SH-SY5Y (cell line): ENCODE results near the gene ALPP.

Source experiments
- GATA2 ChIP-seq: IDR thresholded peaks from 2 replicates; pipeline ENCODE4 v1.6.1; 2011; ENCODE audit warnings: mild to moderate bottlenecking, low read depth, low read length
- GATA3 ChIP-seq: IDR thresholded peaks from 2 replicates; pipeline ENCODE4 v1.6.1; 2011; ENCODE audit warnings: low read depth, mild to moderate bottlenecking, low read length, moderate library complexity

The ALPP gene

GRCh38 chr2:232341739-232342126 lies 36.8 kb upstream of the ALPP start:
- TF ChIP-seq GATA2 (no peak), GATA3 (no peak)

DNA sequence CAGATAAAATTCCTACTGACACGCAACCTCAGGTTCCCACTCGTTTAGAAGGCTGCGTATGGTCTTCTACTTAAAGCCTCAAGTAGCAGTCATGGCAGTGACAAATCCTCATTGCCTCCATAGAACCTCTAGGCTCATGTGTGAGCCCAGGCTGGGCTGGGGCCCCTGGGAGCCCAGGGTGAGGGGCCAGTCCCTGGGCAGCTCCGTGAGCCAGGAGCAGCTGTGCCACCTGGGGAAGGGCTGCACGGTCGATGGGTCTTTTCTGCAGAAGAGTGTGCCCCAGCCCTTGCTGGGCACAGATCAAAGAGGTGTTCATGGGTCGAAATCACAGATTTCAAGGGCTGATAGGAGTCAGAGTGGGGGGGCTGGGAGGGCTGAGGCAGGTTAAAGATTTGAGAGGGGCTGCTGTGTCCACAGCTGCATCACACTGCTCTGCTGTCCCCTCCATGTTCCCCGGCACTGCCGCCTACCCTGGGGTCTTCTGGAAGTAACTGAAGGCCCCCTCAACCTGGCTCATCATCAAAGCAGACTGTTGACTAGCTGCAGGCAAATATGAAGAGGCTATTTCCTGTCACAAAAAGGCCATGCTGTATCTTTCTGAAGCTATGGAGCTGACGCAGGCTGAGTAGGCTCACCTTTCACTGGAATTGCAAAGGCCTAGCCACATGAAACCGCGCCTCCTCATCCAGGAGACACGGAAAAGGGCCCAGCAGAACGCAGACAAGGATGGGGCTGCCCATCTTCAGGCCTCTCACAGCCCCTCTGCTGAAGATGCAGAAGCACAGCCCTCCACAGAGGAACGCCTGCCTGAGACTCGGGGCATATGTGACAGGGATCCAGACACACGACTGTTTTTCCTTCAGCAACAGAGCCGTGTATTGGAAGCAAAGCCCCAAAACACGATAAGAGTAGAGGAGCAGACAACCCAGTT lies 35.7 kb upstream of the ALPP start:
- TF ChIP-seq GATA2 (no peak), GATA3 (no peak)

- no peak for TF ChIP-seq GATA2
- TF ChIP-seq GATA3, result no peak
These were observed 34.7 kb upstream of the ALPP start for GRCh38 chr2:232343821-232344220.

GRCh38 chr2:232345251-232345650 lies 33.3 kb upstream of the ALPP start:
- TF ChIP-seq GATA2 (no peak), GATA3 (no peak)

DNA sequence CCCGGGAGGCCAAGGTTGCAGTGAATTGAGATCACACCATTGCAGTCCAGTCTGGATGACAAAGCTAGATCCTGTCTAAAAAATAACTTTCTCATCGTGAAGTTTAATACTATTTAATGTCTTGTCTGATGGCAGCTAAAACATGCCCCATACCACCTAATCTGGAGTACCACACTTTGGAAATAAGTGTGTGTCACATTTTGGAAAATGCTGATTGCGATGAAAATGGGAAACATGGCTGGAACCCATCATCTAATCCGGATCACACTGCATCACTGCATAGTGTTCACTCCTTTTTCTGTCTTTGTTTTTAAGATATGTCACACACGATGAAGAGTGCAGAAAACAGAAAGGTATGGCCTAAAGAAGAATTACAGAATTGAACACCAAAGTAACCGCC lies 31.2 kb upstream of the ALPP start:
- TF ChIP-seq GATA2 (no peak), GATA3 (no peak)

- TF ChIP-seq GATA3, result no peak
- TF ChIP-seq GATA2, result no peak
These were observed 29.6 kb upstream of the ALPP start for GRCh38 chr2:232348936-232349335.

DNA sequence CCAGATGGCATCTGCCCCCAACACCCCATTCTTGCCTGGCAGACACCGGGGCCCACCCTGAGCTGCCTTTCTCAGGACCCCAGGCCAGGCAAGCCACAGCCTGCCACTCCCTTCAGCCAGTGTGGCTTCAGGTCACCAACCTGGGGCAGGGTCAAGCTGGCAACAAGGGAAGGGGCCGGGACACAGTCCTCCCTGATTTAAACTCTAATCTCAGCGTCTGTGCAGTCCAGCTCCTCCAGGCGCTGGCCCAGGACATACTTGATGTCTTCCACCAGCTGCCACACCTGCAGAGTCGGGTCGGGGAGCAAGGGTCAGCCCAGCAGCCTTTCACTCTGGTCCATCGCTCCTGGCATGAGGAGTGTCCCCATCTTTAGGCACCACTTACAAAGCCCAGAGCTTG lies 29.0 kb upstream of the ALPP start:
- no peak for TF ChIP-seq GATA3
- no peak for TF ChIP-seq GATA2

GRCh38 chr2:232349946-232350635 lies 28.5 kb upstream of the ALPP start:
- TF ChIP-seq GATA3 (no peak), GATA2 (no peak)

DNA sequence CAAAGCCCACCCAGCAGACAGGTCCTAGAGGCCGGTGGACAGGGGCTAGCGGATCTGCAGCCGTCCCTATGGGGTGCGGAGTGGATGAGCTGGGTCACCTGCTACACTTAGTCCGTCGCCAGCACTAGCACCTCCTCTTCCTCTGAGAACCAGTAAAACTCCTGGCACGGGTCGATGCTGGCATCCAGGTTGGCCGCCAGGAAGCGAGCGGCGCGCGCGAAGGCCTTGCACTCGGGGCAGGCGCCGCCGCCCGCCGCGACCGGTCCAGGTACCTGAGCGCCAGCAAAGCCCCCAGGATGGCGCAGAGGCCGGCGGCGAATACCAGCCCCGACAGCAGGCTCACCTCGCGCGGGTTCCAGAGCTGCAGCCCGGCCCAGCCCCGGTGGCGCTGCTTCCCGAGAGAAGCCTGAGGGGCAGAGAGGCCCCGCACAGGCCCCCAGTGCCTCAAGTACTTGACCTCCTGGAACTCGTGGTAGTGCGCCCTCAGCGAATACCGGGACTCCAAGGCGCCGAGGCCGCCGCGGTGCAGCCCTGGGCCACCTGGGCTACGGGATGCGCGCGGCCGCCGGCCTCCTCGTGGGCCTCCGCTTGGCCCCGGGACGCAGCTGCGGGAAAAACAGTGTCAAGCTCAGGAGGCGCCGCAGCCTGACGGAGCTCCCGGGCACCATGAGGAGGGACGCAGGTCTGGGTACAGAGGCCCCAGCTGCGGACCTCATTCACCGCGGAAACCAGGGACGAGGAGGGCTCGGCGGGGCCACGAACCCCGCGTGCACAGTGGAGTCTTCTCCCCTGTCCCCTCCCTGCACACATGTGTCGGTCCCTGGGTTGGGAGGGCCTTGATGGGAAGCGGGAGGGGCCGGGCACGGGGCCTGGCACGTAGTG lies 27.5 kb upstream of the ALPP start:
- TF ChIP-seq GATA2 (no peak), GATA3 (no peak)

GRCh38 chr2:232351686-232352510 lies 26.7 kb upstream of the ALPP start:
- TF ChIP-seq GATA2 (no peak), GATA3 (no peak)

- TF ChIP-seq GATA2 (no peak), GATA3 (no peak)
These were observed 25.9 kb upstream of the ALPP start for GRCh38 chr2:232352511-232353091.

DNA sequence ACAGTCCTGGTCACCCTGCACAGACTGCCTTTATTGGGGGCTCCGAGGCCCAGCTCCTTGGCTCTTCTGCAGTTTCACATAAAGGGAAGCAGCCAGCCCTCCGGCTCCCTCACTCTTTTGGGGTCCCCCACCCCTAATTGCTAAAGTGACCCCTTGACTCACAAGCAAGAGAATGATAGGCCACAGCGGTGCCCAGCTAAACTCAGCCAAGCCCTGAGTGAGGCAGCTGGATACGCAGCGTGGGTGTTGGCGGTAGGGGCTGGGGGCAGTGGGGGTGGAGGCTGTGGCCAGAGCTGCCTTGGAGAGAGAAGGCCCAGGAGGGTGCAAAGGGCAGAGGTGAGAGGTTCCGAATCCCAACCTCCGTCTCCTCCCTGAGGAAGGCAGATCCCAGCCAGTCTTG lies 25.5 kb upstream of the ALPP start:
- TF ChIP-seq GATA2 (no peak), GATA3 (no peak)

- TF ChIP-seq GATA3, result no peak
- TF ChIP-seq GATA2, result no peak
These were observed 24.9 kb upstream of the ALPP start for GRCh38 chr2:232353660-232354059.

- TF ChIP-seq GATA3, result no peak
- TF ChIP-seq GATA2, result no peak
These were observed 24.5 kb upstream of the ALPP start for GRCh38 chr2:232354069-232354468.
